Measurements from ENCODE around the gene MUC21. TPM values are rescaled to one million over a fixed set of nuclear protein-coding genes. Genes with fewer than 3 reads are reported as not detected.

Gene MUC21
- total and polyA plus RNA-seq, 2 of the 8 experiments (the other 6 are each of a cell fraction or from before 2014, with no cell fraction given), result not detected

DNA sequence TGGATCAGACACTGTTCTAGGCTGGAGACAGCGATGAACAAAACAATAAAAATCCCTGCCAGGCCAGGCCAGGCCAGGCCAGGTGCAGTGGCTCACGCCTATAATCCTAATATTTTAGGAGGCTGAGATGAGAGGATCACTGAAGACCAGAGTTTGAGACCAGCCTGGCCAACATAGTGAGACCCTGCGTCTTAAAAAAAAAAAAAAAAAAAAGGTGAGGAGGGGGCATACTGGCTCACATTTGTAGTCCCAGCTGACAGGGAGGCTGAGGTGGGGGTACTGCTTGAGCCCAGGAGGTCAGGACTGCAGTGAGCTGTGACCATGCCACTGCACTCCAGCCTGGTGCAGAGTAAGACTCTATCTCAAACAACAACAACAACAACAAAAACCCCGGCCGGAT lies 38.2 kb upstream of the MUC21 start (continued):
- TF ChIP-seq, protein P1, sequence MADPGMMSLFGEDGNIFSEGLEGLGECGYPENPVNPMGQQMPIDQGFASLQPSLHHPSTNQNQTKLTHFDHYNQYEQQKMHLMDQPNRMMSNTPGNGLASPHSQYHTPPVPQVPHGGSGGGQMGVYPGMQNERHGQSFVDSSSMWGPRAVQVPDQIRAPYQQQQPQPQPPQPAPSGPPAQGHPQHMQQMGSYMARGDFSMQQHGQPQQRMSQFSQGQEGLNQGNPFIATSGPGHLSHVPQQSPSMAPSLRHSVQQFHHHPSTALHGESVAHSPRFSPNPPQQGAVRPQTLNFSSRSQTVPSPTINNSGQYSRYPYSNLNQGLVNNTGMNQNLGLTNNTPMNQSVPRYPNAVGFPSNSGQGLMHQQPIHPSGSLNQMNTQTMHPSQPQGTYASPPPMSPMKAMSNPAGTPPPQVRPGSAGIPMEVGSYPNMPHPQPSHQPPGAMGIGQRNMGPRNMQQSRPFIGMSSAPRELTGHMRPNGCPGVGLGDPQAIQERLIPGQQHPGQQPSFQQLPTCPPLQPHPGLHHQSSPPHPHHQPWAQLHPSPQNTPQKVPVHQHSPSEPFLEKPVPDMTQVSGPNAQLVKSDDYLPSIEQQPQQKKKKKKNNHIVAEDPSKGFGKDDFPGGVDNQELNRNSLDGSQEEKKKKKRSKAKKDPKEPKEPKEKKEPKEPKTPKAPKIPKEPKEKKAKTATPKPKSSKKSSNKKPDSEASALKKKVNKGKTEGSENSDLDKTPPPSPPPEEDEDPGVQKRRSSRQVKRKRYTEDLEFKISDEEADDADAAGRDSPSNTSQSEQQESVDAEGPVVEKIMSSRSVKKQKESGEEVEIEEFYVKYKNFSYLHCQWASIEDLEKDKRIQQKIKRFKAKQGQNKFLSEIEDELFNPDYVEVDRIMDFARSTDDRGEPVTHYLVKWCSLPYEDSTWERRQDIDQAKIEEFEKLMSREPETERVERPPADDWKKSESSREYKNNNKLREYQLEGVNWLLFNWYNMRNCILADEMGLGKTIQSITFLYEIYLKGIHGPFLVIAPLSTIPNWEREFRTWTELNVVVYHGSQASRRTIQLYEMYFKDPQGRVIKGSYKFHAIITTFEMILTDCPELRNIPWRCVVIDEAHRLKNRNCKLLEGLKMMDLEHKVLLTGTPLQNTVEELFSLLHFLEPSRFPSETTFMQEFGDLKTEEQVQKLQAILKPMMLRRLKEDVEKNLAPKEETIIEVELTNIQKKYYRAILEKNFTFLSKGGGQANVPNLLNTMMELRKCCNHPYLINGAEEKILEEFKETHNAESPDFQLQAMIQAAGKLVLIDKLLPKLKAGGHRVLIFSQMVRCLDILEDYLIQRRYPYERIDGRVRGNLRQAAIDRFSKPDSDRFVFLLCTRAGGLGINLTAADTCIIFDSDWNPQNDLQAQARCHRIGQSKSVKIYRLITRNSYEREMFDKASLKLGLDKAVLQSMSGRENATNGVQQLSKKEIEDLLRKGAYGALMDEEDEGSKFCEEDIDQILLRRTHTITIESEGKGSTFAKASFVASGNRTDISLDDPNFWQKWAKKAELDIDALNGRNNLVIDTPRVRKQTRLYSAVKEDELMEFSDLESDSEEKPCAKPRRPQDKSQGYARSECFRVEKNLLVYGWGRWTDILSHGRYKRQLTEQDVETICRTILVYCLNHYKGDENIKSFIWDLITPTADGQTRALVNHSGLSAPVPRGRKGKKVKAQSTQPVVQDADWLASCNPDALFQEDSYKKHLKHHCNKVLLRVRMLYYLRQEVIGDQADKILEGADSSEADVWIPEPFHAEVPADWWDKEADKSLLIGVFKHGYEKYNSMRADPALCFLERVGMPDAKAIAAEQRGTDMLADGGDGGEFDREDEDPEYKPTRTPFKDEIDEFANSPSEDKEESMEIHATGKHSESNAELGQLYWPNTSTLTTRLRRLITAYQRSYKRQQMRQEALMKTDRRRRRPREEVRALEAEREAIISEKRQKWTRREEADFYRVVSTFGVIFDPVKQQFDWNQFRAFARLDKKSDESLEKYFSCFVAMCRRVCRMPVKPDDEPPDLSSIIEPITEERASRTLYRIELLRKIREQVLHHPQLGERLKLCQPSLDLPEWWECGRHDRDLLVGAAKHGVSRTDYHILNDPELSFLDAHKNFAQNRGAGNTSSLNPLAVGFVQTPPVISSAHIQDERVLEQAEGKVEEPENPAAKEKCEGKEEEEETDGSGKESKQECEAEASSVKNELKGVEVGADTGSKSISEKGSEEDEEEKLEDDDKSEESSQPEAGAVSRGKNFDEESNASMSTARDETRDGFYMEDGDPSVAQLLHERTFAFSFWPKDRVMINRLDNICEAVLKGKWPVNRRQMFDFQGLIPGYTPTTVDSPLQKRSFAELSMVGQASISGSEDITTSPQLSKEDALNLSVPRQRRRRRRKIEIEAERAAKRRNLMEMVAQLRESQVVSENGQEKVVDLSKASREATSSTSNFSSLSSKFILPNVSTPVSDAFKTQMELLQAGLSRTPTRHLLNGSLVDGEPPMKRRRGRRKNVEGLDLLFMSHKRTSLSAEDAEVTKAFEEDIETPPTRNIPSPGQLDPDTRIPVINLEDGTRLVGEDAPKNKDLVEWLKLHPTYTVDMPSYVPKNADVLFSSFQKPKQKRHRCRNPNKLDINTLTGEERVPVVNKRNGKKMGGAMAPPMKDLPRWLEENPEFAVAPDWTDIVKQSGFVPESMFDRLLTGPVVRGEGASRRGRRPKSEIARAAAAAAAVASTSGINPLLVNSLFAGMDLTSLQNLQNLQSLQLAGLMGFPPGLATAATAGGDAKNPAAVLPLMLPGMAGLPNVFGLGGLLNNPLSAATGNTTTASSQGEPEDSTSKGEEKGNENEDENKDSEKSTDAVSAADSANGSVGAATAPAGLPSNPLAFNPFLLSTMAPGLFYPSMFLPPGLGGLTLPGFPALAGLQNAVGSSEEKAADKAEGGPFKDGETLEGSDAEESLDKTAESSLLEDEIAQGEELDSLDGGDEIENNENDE (IDR thresholded peaks at IDR 0.05; ENCODE audit: insufficient replicate concordance, low read length), result no peak
- TF ChIP-seq BACH1 (IDR thresholded peaks at IDR 0.05; ENCODE audit: low read length), result no peak
- TF ChIP-seq CBX8 (IDR thresholded peaks at IDR 0.05; ENCODE audit: borderline replicate concordance, low read depth, low read length), result no peak
- no peak for TF ChIP-seq CHD2 (IDR thresholded peaks at IDR 0.05; ENCODE audit: low read length)
- no peak for TF ChIP-seq GABPA (IDR thresholded peaks at IDR 0.05; ENCODE audit: borderline replicate concordance, insufficient read depth, low read length)
- TF ChIP-seq, protein P2, sequence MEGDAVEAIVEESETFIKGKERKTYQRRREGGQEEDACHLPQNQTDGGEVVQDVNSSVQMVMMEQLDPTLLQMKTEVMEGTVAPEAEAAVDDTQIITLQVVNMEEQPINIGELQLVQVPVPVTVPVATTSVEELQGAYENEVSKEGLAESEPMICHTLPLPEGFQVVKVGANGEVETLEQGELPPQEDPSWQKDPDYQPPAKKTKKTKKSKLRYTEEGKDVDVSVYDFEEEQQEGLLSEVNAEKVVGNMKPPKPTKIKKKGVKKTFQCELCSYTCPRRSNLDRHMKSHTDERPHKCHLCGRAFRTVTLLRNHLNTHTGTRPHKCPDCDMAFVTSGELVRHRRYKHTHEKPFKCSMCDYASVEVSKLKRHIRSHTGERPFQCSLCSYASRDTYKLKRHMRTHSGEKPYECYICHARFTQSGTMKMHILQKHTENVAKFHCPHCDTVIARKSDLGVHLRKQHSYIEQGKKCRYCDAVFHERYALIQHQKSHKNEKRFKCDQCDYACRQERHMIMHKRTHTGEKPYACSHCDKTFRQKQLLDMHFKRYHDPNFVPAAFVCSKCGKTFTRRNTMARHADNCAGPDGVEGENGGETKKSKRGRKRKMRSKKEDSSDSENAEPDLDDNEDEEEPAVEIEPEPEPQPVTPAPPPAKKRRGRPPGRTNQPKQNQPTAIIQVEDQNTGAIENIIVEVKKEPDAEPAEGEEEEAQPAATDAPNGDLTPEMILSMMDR (IDR thresholded peaks at IDR 0.05; ENCODE audit: control extremely low read depth in 1 of 3, insufficient read depth in 1 of 3, low read depth in 1 of 3, low read length in 3 of 3), result no peak
- TF ChIP-seq KDM1A (IDR thresholded peaks at IDR 0.05; ENCODE audit: borderline replicate concordance, low read length), result no peak
- TF ChIP-seq POLR2AphosphoS5 (IDR thresholded peaks at IDR 0.05; ENCODE audit: low read depth, low read length), result no peak
- no peak for TF ChIP-seq SP1 (IDR thresholded peaks at IDR 0.05; ENCODE audit: low read depth, low read length)
- TF ChIP-seq HDAC6 (IDR thresholded peaks at IDR 0.05; ENCODE audit: low read depth, low read length), result no peak
